HUES48 (cell line): Measurements from ENCODE around the gene PRKN.

ENCODE experiments used
- H3K27ac ChIP-seq: one replicate; pipeline ENCODE4 v1.7.0; 2013; ENCODE audit warnings: low read depth, low read length, inconsistent platforms
- H3K27me3 ChIP-seq: 2 replicates; pipeline ENCODE4 v1.6.1; 2013; ENCODE audit warnings: mild to moderate bottlenecking, low read length; ENCODE audit not compliant: control insufficient read depth, insufficient read depth
- H3K36me3 ChIP-seq: 2 replicates; pipeline ENCODE4 v1.6.1; 2013; ENCODE audit warnings: low read length; ENCODE audit not compliant: control insufficient read depth, insufficient read depth
- H3K4me1 ChIP-seq: 2 replicates; pipeline ENCODE4 v1.6.1; 2013; ENCODE audit warnings: mild to moderate bottlenecking, low read length; ENCODE audit not compliant: control insufficient read depth, insufficient read depth
- H3K4me3 ChIP-seq: 2 replicates; pipeline ENCODE4 v1.5.1; 2013; ENCODE audit warnings: mild to moderate bottlenecking, low read depth, low read length
- H3K9ac ChIP-seq: 2 replicates; pipeline ENCODE4 v1.6.1; 2013; ENCODE audit warnings: mild to moderate bottlenecking, low read depth, low read length, moderate library complexity
- H3K9me3 ChIP-seq: 2 replicates; pipeline ENCODE4 v1.6.1; 2013; ENCODE audit warnings: low read length; ENCODE audit not compliant: control insufficient read depth, insufficient read depth

Gene PRKN

GRCh38 chr6:162068340-162068739 lies 659.2 kb downstream of the PRKN start:
- no peaks in the 10 kb centered on the region for H3K36me3 ChIP-seq
- H3K9me3 ChIP-seq: no peaks in the 10 kb centered on the region
- H3K27ac ChIP-seq: no peak overlapping the region
- no peak overlapping the region for H3K9ac ChIP-seq
- no peak overlapping the region for H3K4me3 ChIP-seq
- H3K27me3 ChIP-seq: no peaks in the 10 kb centered on the region
- H3K4me1 ChIP-seq: no peaks in the 10 kb centered on the region

GRCh38 chr6:162063666-162064065 lies 663.9 kb downstream of the PRKN start:
- Histone ChIP-seq H3K9me3 (no peaks in the 10 kb centered on the region), H3K27ac (no peak overlapping the region), H3K27me3 (no peaks in the 10 kb centered on the region), H3K4me1 (no peaks in the 10 kb centered on the region), H3K9ac (no peak overlapping the region), H3K4me3 (no peak overlapping the region), H3K36me3 (no peaks in the 10 kb centered on the region)

GRCh38 chr6:162058281-162058875 lies 669.2 kb downstream of the PRKN start:
- Histone ChIP-seq H3K27me3 (no peaks in the 10 kb centered on the region), H3K4me3 (no peak overlapping the region), H3K9ac (no peak overlapping the region), H3K4me1 (no peaks in the 10 kb centered on the region), H3K27ac (no peak overlapping the region), H3K36me3 (no peaks in the 10 kb centered on the region), H3K9me3 (no peaks in the 10 kb centered on the region)

- Histone ChIP-seq H3K27ac (no peak overlapping the region), H3K9ac (no peak overlapping the region), H3K4me1 (no peaks in the 10 kb centered on the region), H3K36me3 (no peaks in the 10 kb centered on the region), H3K4me3 (no peak overlapping the region), H3K27me3 (no peaks in the 10 kb centered on the region), H3K9me3 (no peaks in the 10 kb centered on the region)
Measured at GRCh38 chr6:162056745-162057144, 670.8 kb downstream of the PRKN start.

- Histone ChIP-seq H3K27ac (no peak overlapping the region), H3K4me3 (no peak overlapping the region), H3K9ac (no peak overlapping the region), H3K4me1 (no peaks in the 10 kb centered on the region), H3K36me3 (no peaks in the 10 kb centered on the region), H3K9me3 (no peaks in the 10 kb centered on the region), H3K27me3 (no peaks in the 10 kb centered on the region)
Measured at GRCh38 chr6:162056061-162056460, 671.5 kb downstream of the PRKN start.

GRCh38 chr6:162055365-162055764 lies 672.2 kb downstream of the PRKN start:
- Histone ChIP-seq H3K9me3 (no peaks in the 10 kb centered on the region), H3K27me3 (no peaks in the 10 kb centered on the region), H3K9ac (no peak overlapping the region), H3K4me3 (no peak overlapping the region), H3K36me3 (no peaks in the 10 kb centered on the region), H3K4me1 (no peaks in the 10 kb centered on the region), H3K27ac (no peak overlapping the region)

- H3K27ac ChIP-seq: no peak overlapping the region
- H3K4me1 ChIP-seq: no peaks in the 10 kb centered on the region
- no peaks in the 10 kb centered on the region for H3K9me3 ChIP-seq
- H3K9ac ChIP-seq: no peak overlapping the region
- no peak overlapping the region for H3K4me3 ChIP-seq
- no peaks in the 10 kb centered on the region for H3K36me3 ChIP-seq
- no peaks in the 10 kb centered on the region for H3K27me3 ChIP-seq
Measured at GRCh38 chr6:162053084-162053483, 674.5 kb downstream of the PRKN start.

- H3K9me3 ChIP-seq: no peaks in the 10 kb centered on the region
- no peak overlapping the region for H3K9ac ChIP-seq
- no peaks in the 10 kb centered on the region for H3K27me3 ChIP-seq
- H3K4me3 ChIP-seq: no peak overlapping the region
- H3K4me1 ChIP-seq: no peaks in the 10 kb centered on the region
- no peaks in the 10 kb centered on the region for H3K36me3 ChIP-seq
- no peak overlapping the region for H3K27ac ChIP-seq
Measured at GRCh38 chr6:162050579-162050978, 677.0 kb downstream of the PRKN start.

GRCh38 chr6:162046324-162046723 lies 681.2 kb downstream of the PRKN start:
- no peaks in the 10 kb centered on the region for H3K9me3 ChIP-seq
- H3K27ac ChIP-seq: no peak overlapping the region
- no peaks in the 10 kb centered on the region for H3K27me3 ChIP-seq
- H3K4me1 ChIP-seq: no peaks in the 10 kb centered on the region
- H3K36me3 ChIP-seq: no peaks in the 10 kb centered on the region
- H3K4me3 ChIP-seq: no peak overlapping the region
- no peak overlapping the region for H3K9ac ChIP-seq

- H3K4me1 ChIP-seq: no peaks in the 10 kb centered on the region
- H3K27me3 ChIP-seq: no peaks in the 10 kb centered on the region
- no peak overlapping the region for H3K27ac ChIP-seq
- no peaks in the 10 kb centered on the region for H3K9me3 ChIP-seq
- H3K9ac ChIP-seq: no peak overlapping the region
- no peak overlapping the region for H3K4me3 ChIP-seq
- H3K36me3 ChIP-seq: no peaks in the 10 kb centered on the region
Measured at GRCh38 chr6:162032620-162033019, 694.9 kb downstream of the PRKN start.

- H3K4me3 ChIP-seq: no peak overlapping the region
- H3K9ac ChIP-seq: no peak overlapping the region
- H3K4me1 ChIP-seq: no peaks in the 10 kb centered on the region
- no peak overlapping the region for H3K27ac ChIP-seq
- no peaks in the 10 kb centered on the region for H3K9me3 ChIP-seq
- no peaks in the 10 kb centered on the region for H3K36me3 ChIP-seq
- H3K27me3 ChIP-seq: no peaks in the 10 kb centered on the region
Measured at GRCh38 chr6:162029873-162030576, 697.5 kb downstream of the PRKN start.
